IPS-NIHi7 (cell line): ENCODE data around the gene CFAP44.
"Not testable (repeated sequence)": the region's sequence is repeated elsewhere in the genome, so short reads cannot be mapped to it uniquely, and the experiment has no call there.

Experiments used
- DNase-seq: peaks from one replicate; pipeline ENCODE4 v3.0.0; 2012; ENCODE audit warnings: mixed read lengths; ENCODE audit errors: extremely low spot score

Gene CFAP44

GRCh38 chr3:113441051-113441770 lies at the start of gene CFAP44:
TSS of gene CFAP44 (minus strand) at chr3:113441493. CDS start at chr3:113433664, 7,829 bp downstream.
- DNase-seq, result peak; percentile 99

GRCh38 chr3:113485161-113485609 lies 43.9 kb upstream of the CFAP44 start:
- no peak for DNase-seq

- no peak for DNase-seq
Observed at GRCh38 chr3:113468539-113468938, 27.2 kb upstream of the CFAP44 start.

- DNase-seq, result no peak
Observed at GRCh38 chr3:113461488-113461887, 20.2 kb upstream of the CFAP44 start.

- not testable (repeated sequence) for DNase-seq
Observed at GRCh38 chr3:113458554-113458953, 17.3 kb upstream of the CFAP44 start.

GRCh38 chr3:113455446-113455845 lies 14.2 kb upstream of the CFAP44 start:
- no peak for DNase-seq

GRCh38 chr3:113454630-113455029 lies 13.3 kb upstream of the CFAP44 start:
- DNase-seq, result no peak

GRCh38 chr3:113454057-113454456 lies 12.8 kb upstream of the CFAP44 start:
- DNase-seq, result no peak

- DNase-seq, result no peak
Observed at GRCh38 chr3:113450911-113451310, 9.6 kb upstream of the CFAP44 start.

- DNase-seq, result no peak
Observed at GRCh38 chr3:113439606-113440005, 1.7 kb downstream of the CFAP44 start.

GRCh38 chr3:113438224-113438623 lies 3.1 kb downstream of the CFAP44 start:
- no peak for DNase-seq

- no peak for DNase-seq
Observed at GRCh38 chr3:113437411-113437810, 3.9 kb downstream of the CFAP44 start.

GRCh38 chr3:113436809-113437208 lies 4.5 kb downstream of the CFAP44 start:
- no peak for DNase-seq

- DNase-seq, result no peak
Observed at GRCh38 chr3:113431811-113432210, 9.5 kb downstream of the CFAP44 start.

GRCh38 chr3:113428581-113428980 lies 12.7 kb downstream of the CFAP44 start:
- no peak for DNase-seq

GRCh38 chr3:113423699-113424098 lies 17.6 kb downstream of the CFAP44 start:
- DNase-seq, result no peak

GRCh38 chr3:113421082-113421481 lies 20.2 kb downstream of the CFAP44 start:
- DNase-seq, result no peak

GRCh38 chr3:113409676-113410075 lies 31.6 kb downstream of the CFAP44 start:
- DNase-seq, result no peak

- DNase-seq, result no peak
Observed at GRCh38 chr3:113405180-113405579, 36.1 kb downstream of the CFAP44 start.

GRCh38 chr3:113404637-113405036 lies 36.7 kb downstream of the CFAP44 start:
- DNase-seq, result no peak
